SK-MEL-5 (cell line): ENCODE measurements around the gene HYI. TPM values are rescaled to one million over a fixed set of nuclear protein-coding genes. Genes with fewer than 3 reads are reported as not detected.
"Not testable (repeated sequence)": the region's sequence is repeated elsewhere in the genome, so short reads cannot be mapped to it uniquely, and the experiment has no call there.

Experiments used
- DNase-seq: peaks from one replicate; pipeline ENCODE4 v3.0.0-alpha.2; 2016; ENCODE audit warnings: low read depth, low spot score
- in situ Hi-C: cut with HindIII; loops from 2 replicates; pipeline ENCODE4 v1.10.0; 2016; ENCODE audit warnings: low sequenced_read_pairs, high pct_unique_total_duplicates, low pct_unique_long_range_greater_than_20kb
- small RNA-seq, 2 experiments: library from RNA; depleted of rRNA; stranded (forward); fragments of <200 nt; gene quantifications; one replicate each; pipeline ENCODE3, GENCODE V24; 2014
- total RNA-seq: library from RNA; depleted of rRNA; stranded (reverse); fragments of >200 nt; shearing (Covaris generic); gene quantifications from 2 replicates; pipeline ENCODE4 v1.2.3, GENCODE V29; 2014; rRNA removed

The HYI gene
- total RNA-seq, 1 experiment from 2014 or later: 0.74 TPM

- in situ Hi-C loops: no loop called here
- DNase-seq: no peak
These were observed 32.3 kb downstream of the HYI start for GRCh38 chr1:43421396-43421795.

GRCh38 chr1:43420874-43421273, 32.9 kb downstream of the HYI start:
- in situ Hi-C loops: no loop called here
- no peak for DNase-seq

- in situ Hi-C loops: no loop called here
- no peak for DNase-seq
These were observed 33.9 kb downstream of the HYI start for GRCh38 chr1:43419627-43420425.

- in situ Hi-C loops: no loop called here
- no peak for DNase-seq
These were observed 34.9 kb downstream of the HYI start for GRCh38 chr1:43418858-43419257.

- in situ Hi-C loops: no loop called here
- DNase-seq: no peak
These were observed 37.8 kb downstream of the HYI start for GRCh38 chr1:43415901-43416300.

GRCh38 chr1:43414634-43415223, 39.0 kb downstream of the HYI start:
- DNase-seq: peak; percentile 59
- in situ Hi-C loops: no loop called here

- DNase-seq, in situ Hi-C loops: not testable (repeated sequence)
These were observed 40.3 kb downstream of the HYI start for GRCh38 chr1:43413426-43413825.

GRCh38 chr1:43410571-43410970, 43.2 kb downstream of the HYI start:
- in situ Hi-C loops: no loop called here
- DNase-seq: no peak

- no peak for DNase-seq
- in situ Hi-C loops: no loop called here
These were observed 47.9 kb downstream of the HYI start for GRCh38 chr1:43405876-43406234.

- in situ Hi-C loops: no loop called here
These were observed 48.4 kb downstream of the HYI start for GRCh38 chr1:43405219-43405875.

GRCh38 chr1:43404353-43404752, 49.4 kb downstream of the HYI start:
- DNase-seq: no peak
- in situ Hi-C loops: no loop called here

More at GRCh38 chr1:43405219-43405875, 48.4 kb downstream of the HYI start:
- peak; percentile 32 for DNase-seq

- no peak for DNase-seq
- in situ Hi-C loops: no loop called here
These were observed 51.5 kb downstream of the HYI start for GRCh38 chr1:43402089-43402865.

Small RNA genes within 50 kb of the gene (small RNA-seq; reads per million reads assigned to genes)
- gene MIR6735: 0 reads per million in 2 experiments

Other genes with a start within 250 kb of the HYI start
- gene TMEM125, start 183.9 kb downstream of the HYI start, total RNA-seq: not detected in 2 replicates
- not detected in 2 replicates for gene C1orf210, start 168.3 kb downstream of the HYI start, total RNA-seq
- gene TIE1, start 152.9 kb downstream of the HYI start, total RNA-seq: 0.08 TPM in 1 of 2 replicates, not detected in the other
- not detected in 2 replicates for gene MPL, start 116.1 kb downstream of the HYI start, total RNA-seq
- 46.6 and 51.2 TPM in 2 replicates for gene CDC20, start 95.0 kb downstream of the HYI start, total RNA-seq
- gene ELOVL1, start 85.9 kb downstream of the HYI start, total RNA-seq: 69.4 and 78.3 TPM in 2 replicates
- gene MED8, start 64.1 kb downstream of the HYI start, total RNA-seq: 41.3 and 46.9 TPM in 2 replicates
- gene SZT2, start 64.0 kb downstream of the HYI start, total RNA-seq: 7.1 and 10.5 TPM in 2 replicates
- 6.3 and 8.7 TPM in 2 replicates for gene PTPRF, start 77.0 kb upstream of the HYI start, total RNA-seq
- gene KDM4A, start 196.2 kb upstream of the HYI start, total RNA-seq: 26.4 and 28.6 TPM in 2 replicates